Nephron (organoid): ENCODE data around the gene JMJD8.
A peak's percentile ranks its signal among the peaks of the same experiment; 100 is the strongest.
"Not testable (repeated sequence)": the region's sequence is repeated elsewhere in the genome, so short reads cannot be mapped to it uniquely, and the experiment has no call there.

Source experiments
- H3K27ac Mint-ChIP-seq, 3 experiments: 2 replicates each; pipeline ENCODE4 v1.8.0; 2020; ENCODE audit warnings: mixed read lengths in 3 of 3, mild to moderate bottlenecking in 2 of 3, moderate library complexity in 1 of 3
- H3K27me3 Mint-ChIP-seq: 2 replicates; pipeline ENCODE4 v1.8.0; 2021; ENCODE audit warnings: low read depth, mild to moderate bottlenecking, moderate library complexity, mixed read lengths
- H3K36me3 Mint-ChIP-seq: 2 replicates; pipeline ENCODE4 v1.8.0; 2020; ENCODE audit warnings: low read depth, mixed read lengths
- H3K4me1 Mint-ChIP-seq: 2 replicates; pipeline ENCODE4 v1.8.0; 2020; ENCODE audit warnings: mixed read lengths
- H3K4me3 Mint-ChIP-seq, 3 experiments: 2 replicates each; pipeline ENCODE4 v1.8.0; 2020; ENCODE audit warnings: mild to moderate bottlenecking in 3 of 3, mixed read lengths in 3 of 3, moderate library complexity in 2 of 3
- H3K9me3 Mint-ChIP-seq: 2 replicates; pipeline ENCODE4 v1.8.0; 2020; ENCODE audit warnings: mixed read lengths
- CTCF ChIP-seq, 3 experiments: fragments of 200-600 bp; sonication (generic); IDR thresholded peaks; one replicate each; pipeline ENCODE4 v1.5.0; 2021; ENCODE audit warnings: antibody characterized with exemption in 3 of 3; ENCODE audit not compliant: unreplicated experiment in 3 of 3

The JMJD8 gene

GRCh38 chr16:716200-716568 lies 32.0 kb upstream of the JMJD8 start:
- Mint-ChIP-seq H3K4me3 (peak overlapping the region; percentile 78 to 80 (median 78)), H3K27me3 (peaks cover 23% of the 10 kb centered on the region), H3K36me3 (no peaks in the 10 kb centered on the region), H3K9me3 (no peaks in the 10 kb centered on the region), H3K4me1 (peaks cover 15% of the 10 kb centered on the region), H3K27ac (peak overlapping the region in 1 of 3 experiments; percentile 63)
- TF ChIP-seq CTCF (IDR thresholded peaks at IDR 0.05; ENCODE audit: unreplicated experiment in 3 of 3) = no peak

- H3K4me3 Mint-ChIP-seq = peak overlapping the region; percentile 78 to 80 (median 78)
- H3K27ac Mint-ChIP-seq = no peak overlapping the region
- TF ChIP-seq CTCF (IDR thresholded peaks at IDR 0.05; ENCODE audit: unreplicated experiment in 3 of 3) = peak in 1 of 3 experiments; percentile 17
- H3K27me3 Mint-ChIP-seq = peaks cover 26% of the 10 kb centered on the region
- H3K4me1 Mint-ChIP-seq = peaks cover 15% of the 10 kb centered on the region
- no peaks in the 10 kb centered on the region for H3K36me3 Mint-ChIP-seq
- no peaks in the 10 kb centered on the region for H3K9me3 Mint-ChIP-seq
Observed at GRCh38 chr16:715477-716199, 31.5 kb upstream of the JMJD8 start.

- TF ChIP-seq CTCF (IDR thresholded peaks at IDR 0.05; ENCODE audit: unreplicated experiment in 3 of 3) = no peak
- Mint-ChIP-seq H3K27ac (no peak within 1 kb of the TSS), H3K36me3 (no peaks in the 10 kb centered on the region), H3K27me3 (peaks cover 31% of the 10 kb centered on the region), H3K4me1 (peaks cover 10% of the 10 kb centered on the region), H3K9me3 (no peaks in the 10 kb centered on the region), H3K4me3 (peak within 1 kb of the TSS; percentile 78 to 80 (median 78))
Observed at GRCh38 chr16:714558-715476, 30.7 kb upstream of the JMJD8 start, which contains the start of gene METRN. Gene METRN, plus strand, starts transcription at chr16:715118. Its CDS starts 172 bp downstream, at chr16:715290.

- H3K27me3 Mint-ChIP-seq = peaks cover 39% of the 10 kb centered on the region
- TF ChIP-seq CTCF (IDR thresholded peaks at IDR 0.05; ENCODE audit: unreplicated experiment in 3 of 3) = no peak
- no peaks in the 10 kb centered on the region for H3K36me3 Mint-ChIP-seq
- H3K4me3 Mint-ChIP-seq = peak overlapping the region; percentile 25 to 52 (median 51)
- peaks cover 7% of the 10 kb centered on the region for H3K4me1 Mint-ChIP-seq
- H3K27ac Mint-ChIP-seq = no peak overlapping the region
- no peaks in the 10 kb centered on the region for H3K9me3 Mint-ChIP-seq
Observed at GRCh38 chr16:714079-714478, 29.9 kb upstream of the JMJD8 start.

GRCh38 chr16:712740-713250 lies 28.7 kb upstream of the JMJD8 start:
- H3K4me3 Mint-ChIP-seq = peak overlapping the region in 2 of 3 experiments; percentile 7 to 10

More at GRCh38 chr16:712740-713250, 28.7 kb upstream of the JMJD8 start:
- H3K4me1 Mint-ChIP-seq, H3K9me3 Mint-ChIP-seq, H3K27ac Mint-ChIP-seq, H3K36me3 Mint-ChIP-seq: not testable (repeated sequence)
- H3K27me3 Mint-ChIP-seq = peaks cover 47% of the 10 kb centered on the region
- TF ChIP-seq CTCF (IDR thresholded peaks at IDR 0.05; ENCODE audit: unreplicated experiment in 3 of 3) = peak in 2 of 3 experiments; percentile 23 to 33
